ENCODE results near the gene CHSY1. TPM values are rescaled to one million over a fixed set of nuclear protein-coding genes. Genes with fewer than 3 reads are reported as not detected.

Gene CHSY1
- total and polyA plus RNA-seq, 10 donors = 6.8 to 99.5 (median 52.8) TPM

DNA sequence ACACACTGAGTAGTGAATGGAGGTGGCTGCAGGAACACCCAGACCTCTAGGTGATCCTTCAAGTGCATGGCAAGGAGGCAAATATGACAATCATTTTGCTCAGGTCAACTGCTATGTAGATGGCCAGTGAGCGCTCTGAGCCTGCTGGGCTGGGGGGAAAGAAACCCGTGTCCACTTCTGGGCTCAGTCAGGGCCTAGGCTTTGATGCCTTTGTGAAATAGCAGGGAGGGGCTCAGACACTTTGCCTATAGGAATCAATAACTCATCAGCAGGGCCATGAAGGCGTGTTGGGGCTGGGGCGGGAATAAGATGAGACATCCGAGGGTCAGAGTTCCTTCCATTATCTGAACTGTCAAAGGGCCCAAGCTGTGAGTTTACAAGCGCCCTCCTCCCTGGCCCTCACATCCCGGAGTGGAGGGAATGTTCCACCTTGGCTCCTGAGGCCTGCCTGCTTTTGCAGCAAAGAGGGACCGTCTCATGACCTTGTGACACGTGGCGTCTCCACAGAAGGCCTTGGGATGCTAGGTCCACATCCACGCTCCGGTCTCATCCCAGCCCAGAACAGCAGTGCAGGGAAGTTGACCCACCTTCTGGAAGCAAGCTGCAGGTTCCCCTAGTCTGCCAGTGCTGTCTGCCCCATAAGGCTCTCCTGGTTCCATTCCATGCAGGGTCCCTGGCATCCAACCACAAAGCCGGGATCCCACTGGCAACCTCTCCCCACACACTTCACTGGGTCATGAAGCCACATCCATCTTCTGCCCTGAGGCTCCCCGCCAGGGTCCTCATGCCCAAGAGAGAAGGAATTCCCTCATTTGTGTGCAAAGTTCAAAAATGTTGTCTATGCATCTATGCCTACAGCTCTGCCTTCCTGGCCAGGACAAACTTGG lies 78.4 kb downstream of the CHSY1 start:
- 87 to 92% (median 91%) methylated on average over 13 to 14 of the region's 14 CpGs for WGBS, 5 donors
- peaks cover 0 to 7% (median 0%) of the 10 kb centered on the region in 8 donors for H3K9me3 ChIP-seq
- intact Hi-C loops (cut with DNase I; ENCODE audit: low total_unique reads) = no loop called here
- peaks cover 0 to 38% (median 11%) of the 10 kb centered on the region in 6 donors for H3K36me3 ChIP-seq
- H3K27ac ChIP-seq = peak overlapping the region in 6 of 8 donors; percentile 72 to 86 (median 82)
- H3K27me3 ChIP-seq (replicated peaks in 1 of 7) = no peaks in the 10 kb centered on the region
- no peak for DNase-seq
- TF ChIP-seq POLR2A (IDR thresholded peaks at IDR 0.05) (no peak), POLR2AphosphoS5 (IDR thresholded peaks at IDR 0.05) (peak in 1 of 3 donors; percentile 24)
- TF ChIP-seq, protein P1, sequence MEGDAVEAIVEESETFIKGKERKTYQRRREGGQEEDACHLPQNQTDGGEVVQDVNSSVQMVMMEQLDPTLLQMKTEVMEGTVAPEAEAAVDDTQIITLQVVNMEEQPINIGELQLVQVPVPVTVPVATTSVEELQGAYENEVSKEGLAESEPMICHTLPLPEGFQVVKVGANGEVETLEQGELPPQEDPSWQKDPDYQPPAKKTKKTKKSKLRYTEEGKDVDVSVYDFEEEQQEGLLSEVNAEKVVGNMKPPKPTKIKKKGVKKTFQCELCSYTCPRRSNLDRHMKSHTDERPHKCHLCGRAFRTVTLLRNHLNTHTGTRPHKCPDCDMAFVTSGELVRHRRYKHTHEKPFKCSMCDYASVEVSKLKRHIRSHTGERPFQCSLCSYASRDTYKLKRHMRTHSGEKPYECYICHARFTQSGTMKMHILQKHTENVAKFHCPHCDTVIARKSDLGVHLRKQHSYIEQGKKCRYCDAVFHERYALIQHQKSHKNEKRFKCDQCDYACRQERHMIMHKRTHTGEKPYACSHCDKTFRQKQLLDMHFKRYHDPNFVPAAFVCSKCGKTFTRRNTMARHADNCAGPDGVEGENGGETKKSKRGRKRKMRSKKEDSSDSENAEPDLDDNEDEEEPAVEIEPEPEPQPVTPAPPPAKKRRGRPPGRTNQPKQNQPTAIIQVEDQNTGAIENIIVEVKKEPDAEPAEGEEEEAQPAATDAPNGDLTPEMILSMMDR (IDR thresholded peaks at IDR 0.05 in 8 of 11, conservative IDR thresholded peaks at IDR 0.05 in 3 of 11) = no peak
- H3K4me1 ChIP-seq = peaks cover 22 to 99% (median 68%) of the 10 kb centered on the region in 6 donors
- H3K4me3 ChIP-seq = no peak overlapping the region

DNA sequence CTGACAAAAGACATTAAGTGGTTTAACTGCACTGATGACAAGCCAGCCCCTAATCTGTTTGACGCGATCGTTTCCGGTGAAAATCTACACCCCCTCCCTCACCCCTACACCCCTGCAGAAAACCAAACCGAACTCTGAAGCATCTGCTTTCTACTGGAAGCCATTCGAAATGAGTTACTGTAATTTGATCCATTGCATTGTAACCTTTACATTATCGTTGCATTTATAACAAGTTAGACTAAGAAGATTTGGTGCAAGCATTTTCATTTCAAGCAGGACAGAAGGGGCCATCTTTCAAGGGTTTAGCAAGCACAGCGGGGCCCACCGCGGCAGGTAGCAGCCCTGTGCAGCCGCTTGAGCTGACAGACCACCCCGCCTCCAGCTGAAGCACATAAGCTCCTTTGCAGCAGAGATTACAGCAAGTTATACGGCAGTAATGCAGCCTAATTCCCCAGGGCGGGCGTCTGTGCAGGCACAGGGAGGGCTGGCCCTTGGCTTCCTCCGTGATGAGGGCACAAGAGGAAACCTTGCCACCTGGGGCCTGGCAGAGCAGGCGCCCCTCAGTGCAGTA lies 79.3 kb downstream of the CHSY1 start:
- no peak overlapping the region for H3K4me3 ChIP-seq
- TF ChIP-seq, protein P1 (IDR thresholded peaks at IDR 0.05 in 8 of 11, conservative IDR thresholded peaks at IDR 0.05 in 3 of 11) = no peak
- no peak for TF ChIP-seq POLR2A (IDR thresholded peaks at IDR 0.05)
- TF ChIP-seq POLR2AphosphoS5 (IDR thresholded peaks at IDR 0.05) = peak in 2 of 3 donors; percentile 9 to 44
- H3K27me3 ChIP-seq (replicated peaks in 1 of 7) = no peaks in the 10 kb centered on the region
- peak overlapping the region in 3 of 8 donors; percentile 81 to 86 (median 84) for H3K27ac ChIP-seq
- DNase-seq = no peak
- peaks cover 22 to 99% (median 72%) of the 10 kb centered on the region in 6 donors for H3K4me1 ChIP-seq
- intact Hi-C loops (cut with DNase I; ENCODE audit: low total_unique reads) = no loop called here
- peaks cover 0 to 29% (median 3%) of the 10 kb centered on the region in 6 donors for H3K36me3 ChIP-seq
- peaks cover 0 to 7% (median 0%) of the 10 kb centered on the region in 8 donors for H3K9me3 ChIP-seq
- 80 to 84% (median 81%) methylated on average over 17 of the region's 17 CpGs for WGBS, 5 donors

DNA sequence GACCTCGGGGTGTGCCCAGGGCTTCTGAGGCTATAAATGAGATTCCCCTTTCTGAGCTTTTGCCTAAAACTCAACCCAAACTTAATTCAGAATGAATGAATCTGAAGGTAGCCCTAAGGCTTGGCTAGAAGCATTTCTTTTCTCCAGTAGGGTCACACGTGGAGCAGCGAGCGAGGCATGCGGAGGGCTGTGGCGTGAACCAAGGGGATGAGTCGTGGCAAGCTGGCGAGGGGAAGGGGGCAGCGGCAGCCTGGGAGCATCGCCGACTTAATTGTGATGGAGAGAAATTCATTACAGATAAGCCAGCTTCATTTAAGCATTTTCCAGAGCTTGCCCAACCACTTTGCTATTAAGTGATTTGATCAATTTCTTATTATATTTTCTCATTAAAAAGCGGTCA lies 79.9 kb downstream of the CHSY1 start:
- Histone ChIP-seq H3K36me3 (peaks cover 0 to 23% (median 0%) of the 10 kb centered on the region in 6 donors), H3K9me3 (peaks cover 0 to 8% (median 1%) of the 10 kb centered on the region in 8 donors), H3K27ac (peak overlapping the region in 1 of 8 donors; percentile 3), H3K27me3 (replicated peaks in 1 of 7) (no peaks in the 10 kb centered on the region), H3K4me1 (peaks cover 21 to 99% (median 75%) of the 10 kb centered on the region in 6 donors), H3K4me3 (no peak overlapping the region)
- 76 to 86% (median 82%) methylated on average over 12 of the region's 12 CpGs for WGBS, 5 donors
- intact Hi-C loops (cut with DNase I; ENCODE audit: low total_unique reads) = no loop called here
- TF ChIP-seq, protein P1 (IDR thresholded peaks at IDR 0.05 in 8 of 11, conservative IDR thresholded peaks at IDR 0.05 in 3 of 11) = no peak
- TF ChIP-seq POLR2A (IDR thresholded peaks at IDR 0.05) (no peak), POLR2AphosphoS5 (IDR thresholded peaks at IDR 0.05) (peak in 2 of 3 donors; percentile 14 to 25)
- no peak for DNase-seq
